ENCODE measurements around the gene TRUB2.

Gene TRUB2

GRCh38 chr9:128309551-128309950 lies 12.7 kb downstream of the TRUB2 start:
- no peaks in the 10 kb centered on the region for H3K4me1 ChIP-seq (ENCODE audit: control insufficient read depth in 1 of 2, insufficient read depth in 1 of 2, low read depth in 1 of 2, low read length in 1 of 2)
- H3K4me3 ChIP-seq (ENCODE audit: low read depth in 1 of 2, low read length in 1 of 2) = no peak overlapping the region
- H3K27me3 ChIP-seq = no peaks in the 10 kb centered on the region
- TF ChIP-seq, protein P1, sequence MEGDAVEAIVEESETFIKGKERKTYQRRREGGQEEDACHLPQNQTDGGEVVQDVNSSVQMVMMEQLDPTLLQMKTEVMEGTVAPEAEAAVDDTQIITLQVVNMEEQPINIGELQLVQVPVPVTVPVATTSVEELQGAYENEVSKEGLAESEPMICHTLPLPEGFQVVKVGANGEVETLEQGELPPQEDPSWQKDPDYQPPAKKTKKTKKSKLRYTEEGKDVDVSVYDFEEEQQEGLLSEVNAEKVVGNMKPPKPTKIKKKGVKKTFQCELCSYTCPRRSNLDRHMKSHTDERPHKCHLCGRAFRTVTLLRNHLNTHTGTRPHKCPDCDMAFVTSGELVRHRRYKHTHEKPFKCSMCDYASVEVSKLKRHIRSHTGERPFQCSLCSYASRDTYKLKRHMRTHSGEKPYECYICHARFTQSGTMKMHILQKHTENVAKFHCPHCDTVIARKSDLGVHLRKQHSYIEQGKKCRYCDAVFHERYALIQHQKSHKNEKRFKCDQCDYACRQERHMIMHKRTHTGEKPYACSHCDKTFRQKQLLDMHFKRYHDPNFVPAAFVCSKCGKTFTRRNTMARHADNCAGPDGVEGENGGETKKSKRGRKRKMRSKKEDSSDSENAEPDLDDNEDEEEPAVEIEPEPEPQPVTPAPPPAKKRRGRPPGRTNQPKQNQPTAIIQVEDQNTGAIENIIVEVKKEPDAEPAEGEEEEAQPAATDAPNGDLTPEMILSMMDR (IDR thresholded peaks at IDR 0.05) = no peak
- H3K36me3 ChIP-seq = peaks cover 22% of the 10 kb centered on the region
- H3K9me3 ChIP-seq = no peaks in the 10 kb centered on the region
- no peak overlapping the region for H3K27ac ChIP-seq

DNA sequence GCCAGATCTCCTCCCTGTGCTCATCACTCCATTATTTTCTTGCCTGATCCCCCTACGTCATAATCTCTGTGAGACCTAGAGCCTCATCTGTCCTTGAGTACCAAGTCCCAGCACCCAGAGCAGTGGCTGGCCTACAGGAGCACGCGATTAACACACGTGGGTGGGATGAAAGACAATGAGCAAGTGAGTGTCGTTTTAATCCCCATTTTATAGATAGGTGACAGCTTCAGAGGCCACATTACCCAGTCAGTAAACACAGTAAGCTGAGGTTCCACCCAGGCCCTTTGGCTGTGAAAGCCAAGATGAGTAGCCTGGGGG lies 17.3 kb downstream of the TRUB2 start:
- no peak overlapping the region for H3K27ac ChIP-seq
- H3K9me3 ChIP-seq = no peaks in the 10 kb centered on the region
- no peaks in the 10 kb centered on the region for H3K27me3 ChIP-seq
- no peak overlapping the region for H3K4me3 ChIP-seq (ENCODE audit: low read depth in 1 of 2, low read length in 1 of 2)
- TF ChIP-seq, protein P1 (IDR thresholded peaks at IDR 0.05) = no peak
- peaks cover 9% of the 10 kb centered on the region for H3K36me3 ChIP-seq
- no peaks in the 10 kb centered on the region for H3K4me1 ChIP-seq (ENCODE audit: control insufficient read depth in 1 of 2, insufficient read depth in 1 of 2, low read depth in 1 of 2, low read length in 1 of 2)

DNA sequence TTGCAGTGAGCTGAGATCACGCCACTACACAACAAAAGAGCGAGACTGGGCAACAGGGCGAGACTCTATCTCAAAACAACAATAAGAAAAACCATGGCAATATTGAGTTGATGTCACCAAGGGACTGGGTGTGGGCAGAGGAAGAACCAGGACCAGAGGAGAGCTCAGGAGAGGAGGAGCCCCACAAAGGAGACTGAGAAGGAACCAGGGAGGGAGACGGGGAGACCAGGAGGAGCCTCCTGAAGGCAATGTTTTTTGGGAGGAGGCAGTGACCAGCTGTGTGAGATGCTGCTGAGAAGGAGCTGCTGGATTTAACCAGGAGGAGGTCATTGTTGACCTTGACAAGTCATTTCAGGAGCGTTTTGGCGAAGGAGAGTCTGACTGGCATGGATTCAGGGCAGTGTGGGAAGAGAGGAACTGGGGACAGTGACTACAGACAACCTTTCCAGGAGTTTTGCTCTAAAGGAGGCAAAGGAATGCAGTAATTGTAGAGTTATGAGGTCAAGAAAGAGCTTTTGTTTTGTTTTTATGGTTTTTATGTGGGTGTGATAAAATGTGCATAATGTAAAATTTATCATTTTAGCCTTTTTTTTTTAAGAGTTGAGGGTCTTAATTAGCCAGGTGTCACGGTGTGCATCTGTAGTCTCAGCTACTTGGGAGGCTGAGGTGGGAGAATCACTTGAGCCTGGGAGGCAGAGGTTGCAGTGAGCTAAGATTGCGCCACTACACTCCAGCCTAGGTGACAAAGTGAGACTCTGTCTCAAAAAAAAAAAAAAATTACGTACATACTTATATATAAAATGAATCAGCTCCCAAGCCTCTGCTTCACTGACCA lies 17.9 kb downstream of the TRUB2 start:
- Histone ChIP-seq H3K9me3 (no peaks in the 10 kb centered on the region), H3K27me3 (no peaks in the 10 kb centered on the region), H3K4me3 (ENCODE audit: low read depth in 1 of 2, low read length in 1 of 2) (no peak overlapping the region), H3K4me1 (ENCODE audit: control insufficient read depth in 1 of 2, insufficient read depth in 1 of 2, low read depth in 1 of 2, low read length in 1 of 2) (no peaks in the 10 kb centered on the region), H3K36me3 (peaks cover 4% of the 10 kb centered on the region), H3K27ac (no peak overlapping the region)
- TF ChIP-seq, protein P1 (IDR thresholded peaks at IDR 0.05) = no peak

GRCh38 chr9:128298535-128299482 lies 23.4 kb downstream of the TRUB2 start:
- Histone ChIP-seq H3K27me3 (no peaks in the 10 kb centered on the region), H3K27ac (no peak overlapping the region), H3K4me3 (ENCODE audit: low read depth in 1 of 2, low read length in 1 of 2) (no peak overlapping the region), H3K4me1 (ENCODE audit: control insufficient read depth in 1 of 2, insufficient read depth in 1 of 2, low read depth in 1 of 2, low read length in 1 of 2) (no peaks in the 10 kb centered on the region), H3K9me3 (no peaks in the 10 kb centered on the region), H3K36me3 (no peaks in the 10 kb centered on the region)
- TF ChIP-seq, protein P1 (IDR thresholded peaks at IDR 0.05) = no peak

DNA sequence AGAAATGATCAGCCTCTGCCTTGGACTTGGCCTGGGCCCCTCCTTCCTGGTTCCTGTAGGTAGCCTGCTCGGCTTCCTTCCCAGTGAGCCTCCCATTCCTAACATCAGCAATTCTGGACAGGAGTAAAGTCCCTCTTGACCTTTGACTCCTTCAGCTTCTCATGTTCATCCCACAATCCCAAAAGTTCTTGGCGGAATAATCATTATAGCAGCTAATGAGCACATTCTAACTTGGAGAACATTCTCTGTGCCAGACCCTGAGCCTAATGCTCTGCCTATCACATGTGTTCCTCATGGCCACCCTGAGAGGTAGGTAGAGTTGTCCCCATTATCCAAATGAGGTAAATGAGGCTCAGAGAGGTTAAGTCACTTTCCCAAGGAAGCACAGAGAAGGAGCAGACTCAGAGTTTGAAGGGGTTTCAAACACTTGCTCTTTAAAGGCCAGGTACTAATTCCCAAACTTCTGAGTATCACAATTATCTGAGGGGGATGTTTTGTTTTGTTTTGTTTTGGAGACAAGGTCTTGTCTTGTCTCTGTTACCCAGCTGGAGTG lies 24.9 kb downstream of the TRUB2 start:
- no peaks in the 10 kb centered on the region for H3K27me3 ChIP-seq
- H3K4me3 ChIP-seq (ENCODE audit: low read depth in 1 of 2, low read length in 1 of 2) = no peak overlapping the region
- H3K9me3 ChIP-seq = no peaks in the 10 kb centered on the region
- H3K27ac ChIP-seq = no peak overlapping the region
- TF ChIP-seq, protein P1 (IDR thresholded peaks at IDR 0.05) = no peak
- no peaks in the 10 kb centered on the region for H3K4me1 ChIP-seq (ENCODE audit: control insufficient read depth in 1 of 2, insufficient read depth in 1 of 2, low read depth in 1 of 2, low read length in 1 of 2)
- no peaks in the 10 kb centered on the region for H3K36me3 ChIP-seq
